Body of pancreas (tissue), 4 donors: ENCODE results near the gene SLC25A21. TPM values are rescaled to one million over a fixed set of nuclear protein-coding genes. Genes with fewer than 3 reads are reported as not detected.

Source experiments
- ATAC-seq: fragments of 150-250 bp; one replicate; pipeline ENCODE4 v1.9.1; 2016
- DNase-seq, 4 donors: peaks; one replicate each; pipeline ENCODE4 v3.0.0-alpha.2; 2019
- H3K27ac ChIP-seq, 4 donors: fragments of 200-600 bp; sonication (generic); 1 replicate in 3 of 4; 2 replicates in 1 of 4; pipeline versions ENCODE4 v1.5.1 to v1.6.1; 2016 to 2019; ENCODE audit warnings: mild to moderate bottlenecking in 1 of 4, mixed read lengths in 1 of 4, moderate library complexity in 1 of 4
- H3K27me3 ChIP-seq, 2 donors: fragments of 200-600 bp; sonication (generic); one replicate each; pipeline ENCODE4 v1.6.0; 2016; ENCODE audit warnings: mild to moderate bottlenecking in 1 of 2
- H3K36me3 ChIP-seq, 2 donors: fragments of 200-600 bp; sonication (generic); replicated peaks in 1 of 2; 2 replicates each; pipeline ENCODE4 v1.5.1; 2016; ENCODE audit warnings: low read depth in 2 of 2; ENCODE audit not compliant: insufficient read depth in 1 of 2
- H3K4me1 ChIP-seq: fragments of 200-600 bp; sonication (generic); one replicate; pipeline ENCODE4 v1.6.0; 2016
- H3K4me3 ChIP-seq, 2 donors: fragments of 200-600 bp; sonication (generic); 1 replicate in 1 of 2; 2 replicates in 1 of 2; pipeline ENCODE4 v1.5.1; 2016 to 2019
- H3K9me3 ChIP-seq, 3 donors: fragments of 200-600 bp; sonication (generic); 1 replicate in 2 of 3; 2 replicates in 1 of 3; pipeline ENCODE4 v1.5.1; 2016
- POLR2A ChIP-seq, 3 donors: fragments of 450-650 bp; IDR thresholded peaks; one replicate each; pipeline ENCODE4 v1.6.1; 2016; ENCODE audit warnings: antibody characterized with exemption in 3 of 3, mild to moderate bottlenecking in 2 of 3
- WGBS, 2 donors: methylation state at CpG; one replicate each; pipeline ENCODE4 v1.1.5; 2017; 5-methylcytosine and 5-hydroxymethylcytosine counted together
- intact Hi-C: fragments of 100-400 bp; cut with DNase I; formaldehyde crosslinking; loops from one replicate; pipeline ENCODE4 v1.15.1; 2023
- total RNA-seq, 2 donors: library from RNA; depleted of rRNA; stranded (reverse); fragments of >200 nt; gene quantifications; one replicate each; pipeline ENCODE4 v1.1.0, GENCODE V29; 2016
- TF ChIP-seq, protein P1 (sequence below), 7 experiments: fragments of 450-650 bp in 4 of 7; fragments of 200-600 bp in 3 of 7; sonication (generic) in 3 of 7; IDR thresholded peaks; one replicate each; pipeline ENCODE4 v1.5.1; 2016 to 2019; ENCODE audit warnings: antibody characterized with exemption in 7 of 7

The SLC25A21 gene
- total RNA-seq, 2 donors from 2014 or later: not detected

- Histone ChIP-seq H3K9me3 (no peaks in the 10 kb centered on the region), H3K4me3 (no peak overlapping the region), H3K36me3 (no peaks in the 10 kb centered on the region), H3K27ac (no peak overlapping the region), H3K4me1 (no peaks in the 10 kb centered on the region), H3K27me3 (no peaks in the 10 kb centered on the region)
- TF ChIP-seq, protein P1, sequence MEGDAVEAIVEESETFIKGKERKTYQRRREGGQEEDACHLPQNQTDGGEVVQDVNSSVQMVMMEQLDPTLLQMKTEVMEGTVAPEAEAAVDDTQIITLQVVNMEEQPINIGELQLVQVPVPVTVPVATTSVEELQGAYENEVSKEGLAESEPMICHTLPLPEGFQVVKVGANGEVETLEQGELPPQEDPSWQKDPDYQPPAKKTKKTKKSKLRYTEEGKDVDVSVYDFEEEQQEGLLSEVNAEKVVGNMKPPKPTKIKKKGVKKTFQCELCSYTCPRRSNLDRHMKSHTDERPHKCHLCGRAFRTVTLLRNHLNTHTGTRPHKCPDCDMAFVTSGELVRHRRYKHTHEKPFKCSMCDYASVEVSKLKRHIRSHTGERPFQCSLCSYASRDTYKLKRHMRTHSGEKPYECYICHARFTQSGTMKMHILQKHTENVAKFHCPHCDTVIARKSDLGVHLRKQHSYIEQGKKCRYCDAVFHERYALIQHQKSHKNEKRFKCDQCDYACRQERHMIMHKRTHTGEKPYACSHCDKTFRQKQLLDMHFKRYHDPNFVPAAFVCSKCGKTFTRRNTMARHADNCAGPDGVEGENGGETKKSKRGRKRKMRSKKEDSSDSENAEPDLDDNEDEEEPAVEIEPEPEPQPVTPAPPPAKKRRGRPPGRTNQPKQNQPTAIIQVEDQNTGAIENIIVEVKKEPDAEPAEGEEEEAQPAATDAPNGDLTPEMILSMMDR (IDR thresholded peaks at IDR 0.05): no peak
- no peak for TF ChIP-seq POLR2A (IDR thresholded peaks at IDR 0.05)
- ATAC-seq (no peak), DNase-seq (no peak)
- intact Hi-C loops: no loop called here
- WGBS, 2 donors: 63 to 64% methylated on average over 6 of the region's 6 CpGs
Measured at GRCh38 chr14:36844443-36845195, 327.8 kb downstream of the SLC25A21 start.

DNA sequence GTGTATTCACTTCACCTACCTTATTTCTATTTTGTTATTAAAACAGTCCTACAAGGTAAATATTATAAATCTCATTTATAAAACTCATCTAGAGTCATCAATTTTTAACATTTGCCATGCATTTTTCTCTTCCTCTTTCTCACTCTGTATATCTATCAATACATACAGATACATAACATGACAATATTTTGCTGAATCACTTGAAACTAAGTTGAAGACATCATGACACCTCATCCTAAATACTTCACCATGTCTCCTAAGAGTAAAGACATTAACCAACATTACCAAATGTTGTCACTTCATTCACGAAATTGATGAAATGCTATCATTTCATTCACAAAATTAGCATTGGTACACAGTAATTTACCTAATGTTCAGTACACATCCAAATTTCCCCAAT, 329.0 kb downstream of the SLC25A21 start:
- H3K4me1 ChIP-seq: no peaks in the 10 kb centered on the region
- no peak overlapping the region for H3K27ac ChIP-seq
- H3K36me3 ChIP-seq: no peaks in the 10 kb centered on the region
- no peak for ATAC-seq
- DNase-seq: no peak
- no peaks in the 10 kb centered on the region for H3K9me3 ChIP-seq
- H3K4me3 ChIP-seq: no peak overlapping the region
- WGBS, 2 donors: 38 to 69% methylated on average over 1 of the region's 1 CpG
- intact Hi-C loops: no loop called here
- TF ChIP-seq, protein P1 (IDR thresholded peaks at IDR 0.05): no peak
- no peak for TF ChIP-seq POLR2A (IDR thresholded peaks at IDR 0.05)
- no peaks in the 10 kb centered on the region for H3K27me3 ChIP-seq

- ATAC-seq (no peak), DNase-seq (no peak)
- Histone ChIP-seq H3K4me3 (no peak overlapping the region), H3K4me1 (no peaks in the 10 kb centered on the region), H3K27ac (no peak overlapping the region), H3K27me3 (no peaks in the 10 kb centered on the region), H3K36me3 (no peaks in the 10 kb centered on the region), H3K9me3 (no peaks in the 10 kb centered on the region)
- no peak for TF ChIP-seq POLR2A (IDR thresholded peaks at IDR 0.05)
- TF ChIP-seq, protein P1 (IDR thresholded peaks at IDR 0.05): no peak
- intact Hi-C loops: no loop called here
- WGBS, 2 donors: 7 to 14% methylated on average over 2 of the region's 2 CpGs
Measured at GRCh38 chr14:36835128-36835527, 337.3 kb downstream of the SLC25A21 start.

DNA sequence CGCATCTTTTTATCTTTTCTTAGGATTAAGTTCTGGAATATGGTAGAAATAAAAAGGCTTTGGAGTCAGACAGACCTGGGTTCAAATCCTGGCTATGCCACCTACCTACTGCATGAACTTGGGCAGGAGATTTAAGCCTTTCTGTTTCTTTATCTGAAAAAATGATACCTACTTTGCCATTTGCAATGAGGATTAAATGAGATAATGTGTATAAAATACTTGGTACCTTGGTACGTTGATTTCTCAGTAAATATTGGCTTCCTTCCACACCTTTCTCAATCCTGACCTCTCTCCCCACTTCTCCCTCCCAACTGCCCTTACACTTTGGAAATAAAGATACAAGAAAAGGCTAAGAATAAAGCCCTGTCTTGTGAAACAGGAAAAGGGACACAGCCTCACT, 338.1 kb downstream of the SLC25A21 start:
- Histone ChIP-seq H3K4me3 (no peak overlapping the region), H3K36me3 (no peaks in the 10 kb centered on the region), H3K9me3 (no peaks in the 10 kb centered on the region), H3K27me3 (no peaks in the 10 kb centered on the region), H3K27ac (no peak overlapping the region), H3K4me1 (no peaks in the 10 kb centered on the region)
- intact Hi-C loops: no loop called here
- no peak for ATAC-seq
- no peak for TF ChIP-seq POLR2A (IDR thresholded peaks at IDR 0.05)
- TF ChIP-seq, protein P1 (IDR thresholded peaks at IDR 0.05): no peak
- WGBS, 2 donors: 62 to 65% methylated on average over 2 of the region's 2 CpGs
- no peak for DNase-seq

GRCh38 chr14:36829547-36829946, 342.9 kb downstream of the SLC25A21 start:
- intact Hi-C loops: no loop called here
- no peak for DNase-seq
- no peak overlapping the region for H3K27ac ChIP-seq
- no peak for ATAC-seq
- H3K9me3 ChIP-seq: no peaks in the 10 kb centered on the region
- 44 to 48% methylated on average over 3 of the region's 3 CpGs for WGBS, 2 donors
- TF ChIP-seq, protein P1 (IDR thresholded peaks at IDR 0.05): no peak
- TF ChIP-seq POLR2A (IDR thresholded peaks at IDR 0.05): no peak
- H3K36me3 ChIP-seq: no peaks in the 10 kb centered on the region
- no peak overlapping the region for H3K4me3 ChIP-seq
- H3K4me1 ChIP-seq: no peaks in the 10 kb centered on the region
- H3K27me3 ChIP-seq: no peaks in the 10 kb centered on the region
